Neural progenitor cell (in vitro differentiated cells): ENCODE data around the gene EIF5A.

Source experiments
- CTCF ChIP-seq: fragments of 200-600 bp; sonication (generic); IDR thresholded peaks from 2 replicates; pipeline ENCODE4 v1.5.1; 2017; ENCODE audit warnings: antibody characterized with exemption, mild to moderate bottlenecking
- EZH2 ChIP-seq: fragments of 200-600 bp; sonication (generic); IDR thresholded peaks from 2 replicates; pipeline ENCODE4 v1.6.1; 2017; ENCODE audit warnings: antibody characterized with exemption, mild to moderate bottlenecking, moderate library complexity

GRCh38 chr17:7324438-7324779 lies 17.0 kb downstream of the EIF5A start:
- no peak for TF ChIP-seq EZH2
- TF ChIP-seq CTCF, result no peak
